WTC11 (cell line): ENCODE results near the gene RPL10. TPM values are rescaled to one million over a fixed set of nuclear protein-coding genes. Genes with fewer than 3 reads are reported as not detected.

ENCODE experiments used
- CDX4 ChIP-seq: fragments of 250-450 bp; sonication (Bioruptor Pico); IDR thresholded peaks from 2 replicates; pipeline ENCODE4 v1.9.0; 2021; ENCODE audit warnings: moderate library complexity, mild to moderate bottlenecking, inconsistent platforms, borderline replicate concordance
- CREB1 ChIP-seq: sonication (generic); formaldehyde crosslinking; IDR thresholded peaks from 2 replicates; pipeline ENCODE4 v1.8.0; 2023; ENCODE audit warnings: mild to moderate bottlenecking, missing genetic modification reagents
- EMX1 ChIP-seq: fragments of 250-450 bp; sonication (Bioruptor Pico); IDR thresholded peaks from 2 replicates; pipeline ENCODE4 v1.8.0; 2021; ENCODE audit warnings: mild to moderate bottlenecking
- GABPB1 ChIP-seq: sonication (generic); formaldehyde crosslinking; IDR thresholded peaks from 2 replicates; pipeline ENCODE4 v1.8.1; 2023; ENCODE audit warnings: mild to moderate bottlenecking, missing genetic modification reagents
- IRF2 ChIP-seq: sonication (generic); formaldehyde crosslinking; IDR thresholded peaks from 2 replicates; pipeline ENCODE4 v1.8.0; 2022; ENCODE audit warnings: low read depth, missing genetic modification reagents, borderline replicate concordance
- JUN ChIP-seq: sonication (generic); formaldehyde crosslinking; IDR thresholded peaks from 2 replicates; pipeline ENCODE4 v1.8.0; 2023; ENCODE audit warnings: mild to moderate bottlenecking, missing genetic modification reagents
- MLX ChIP-seq: sonication (generic); formaldehyde crosslinking; IDR thresholded peaks from 2 replicates; pipeline ENCODE4 v1.8.1; 2023; ENCODE audit warnings: mild to moderate bottlenecking, missing genetic modification reagents, moderate library complexity
- NFATC4 ChIP-seq: fragments of 250-450 bp; sonication (Bioruptor Pico); IDR thresholded peaks from 2 replicates; pipeline ENCODE4 v1.9.0; 2021; ENCODE audit warnings: mild to moderate bottlenecking
- NR3C1 ChIP-seq: sonication (generic); formaldehyde crosslinking; conservative IDR thresholded peaks from 2 replicates; pipeline ENCODE4 v1.8.1; 2023; ENCODE audit warnings: low read depth, mild to moderate bottlenecking, missing genetic modification reagents
- PREB ChIP-seq: sonication (generic); formaldehyde crosslinking; IDR thresholded peaks from 2 replicates; pipeline ENCODE4 v1.8.1; 2022; ENCODE audit warnings: mild to moderate bottlenecking, missing genetic modification reagents, moderate library complexity, borderline replicate concordance
- PRRX2 ChIP-seq: fragments of 250-450 bp; sonication (Bioruptor Pico); IDR thresholded peaks from 2 replicates; pipeline ENCODE4 v1.8.0; 2021; ENCODE audit warnings: mild to moderate bottlenecking
- ZBTB21 ChIP-seq: sonication (generic); formaldehyde crosslinking; IDR thresholded peaks from 2 replicates; pipeline ENCODE4 v1.8.1; 2023; ENCODE audit warnings: mild to moderate bottlenecking, missing genetic modification reagents, borderline replicate concordance
- ZNF138 ChIP-seq: sonication (generic); formaldehyde crosslinking; conservative IDR thresholded peaks from 2 replicates; pipeline ENCODE4 v1.8.1; 2022; ENCODE audit warnings: mild to moderate bottlenecking, moderate library complexity, missing genetic modification reagents
- ZNF317 ChIP-seq: sonication (generic); formaldehyde crosslinking; IDR thresholded peaks from 2 replicates; pipeline ENCODE4 v1.8.1; 2023; ENCODE audit warnings: low read depth, mild to moderate bottlenecking, moderate library complexity, missing genetic modification reagents, borderline replicate concordance
- ZNF396 ChIP-seq: fragments of 250-450 bp; sonication (Bioruptor Pico); IDR thresholded peaks from 2 replicates; pipeline ENCODE4 v1.8.0; 2021; ENCODE audit warnings: mild to moderate bottlenecking, moderate library complexity, borderline replicate concordance
- ZNF416 ChIP-seq: fragments of 250-450 bp; sonication (Bioruptor Pico); IDR thresholded peaks from 2 replicates; pipeline ENCODE4 v1.9.0; 2021; ENCODE audit warnings: mild to moderate bottlenecking, inconsistent platforms
- ZNF671 ChIP-seq: fragments of 250-450 bp; sonication (Bioruptor Pico); IDR thresholded peaks from 2 replicates; pipeline ENCODE4 v1.8.0; 2021; ENCODE audit warnings: mild to moderate bottlenecking
- total RNA-seq: library from RNA; stranded (reverse); gene quantifications from 3 replicates; pipeline ENCODE4 v1.2.3, GENCODE V29; 2021
- TF ChIP-seq, protein P1 (sequence below): fragments of 250-450 bp; sonication (Bioruptor Pico); IDR thresholded peaks from 2 replicates; pipeline ENCODE4 v1.9.0; 2021; ENCODE audit warnings: mild to moderate bottlenecking
- TF ChIP-seq, protein P2 (sequence below): fragments of 250-450 bp; sonication (Bioruptor Pico); IDR thresholded peaks from 2 replicates; pipeline ENCODE4 v1.8.0; 2021; ENCODE audit warnings: mild to moderate bottlenecking
- TF ChIP-seq, protein P3 (sequence below): fragments of 200-600 bp; IDR thresholded peaks from 2 replicates; pipeline ENCODE4 v1.8.0; 2022; ENCODE audit warnings: antibody characterized with exemption
- TF ChIP-seq, protein P4 (sequence below): sonication (generic); formaldehyde crosslinking; IDR thresholded peaks from 2 replicates; pipeline ENCODE4 v1.8.1; 2023; ENCODE audit warnings: mild to moderate bottlenecking, moderate library complexity, missing genetic modification reagents
- TF ChIP-seq, protein P5 (sequence below): fragments of 250-450 bp; sonication (Bioruptor Pico); conservative IDR thresholded peaks from 2 replicates; pipeline ENCODE4 v1.9.0; 2021; ENCODE audit warnings: mild to moderate bottlenecking

The RPL10 gene
- total RNA-seq, 1 experiment from 2014 or later = 2,241 TPM

DNA sequence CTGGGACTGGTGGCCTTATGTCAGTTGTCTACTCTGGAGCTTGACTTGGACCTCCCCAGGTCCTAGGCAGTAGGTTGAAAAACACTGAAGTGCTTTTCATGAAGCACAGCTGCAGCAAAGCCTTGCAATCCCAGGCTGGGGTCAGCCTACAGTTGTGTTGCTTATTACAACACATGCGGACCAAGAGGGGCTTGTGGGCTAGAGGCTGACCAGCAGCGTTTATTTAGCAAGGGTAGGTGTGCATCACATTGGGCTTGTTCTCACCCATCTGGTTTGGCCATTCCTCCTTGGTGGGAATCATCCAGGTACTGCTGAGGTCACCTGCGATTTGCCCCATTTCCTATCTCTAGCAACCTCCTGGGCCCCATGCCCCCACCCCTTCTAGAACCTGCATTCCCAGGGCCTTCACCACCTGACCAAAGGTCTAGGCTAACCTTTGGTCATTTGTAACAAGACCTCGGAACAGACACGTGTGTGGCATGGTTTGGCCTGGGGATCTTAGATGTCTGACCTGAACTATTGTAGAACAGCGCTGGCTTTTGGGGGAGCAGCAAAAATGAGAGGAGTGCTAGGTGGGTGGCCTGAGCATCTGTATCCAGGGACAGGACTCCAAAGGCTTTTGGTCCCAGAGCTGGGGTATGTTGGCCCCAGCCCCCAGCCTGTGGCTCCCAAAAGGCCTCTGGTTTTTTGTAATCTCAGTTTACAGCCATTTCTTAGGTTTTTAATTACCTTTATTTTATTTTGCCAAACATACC is 3.0 kb downstream of the RPL10 start (continued):
- TF ChIP-seq, protein P1, sequence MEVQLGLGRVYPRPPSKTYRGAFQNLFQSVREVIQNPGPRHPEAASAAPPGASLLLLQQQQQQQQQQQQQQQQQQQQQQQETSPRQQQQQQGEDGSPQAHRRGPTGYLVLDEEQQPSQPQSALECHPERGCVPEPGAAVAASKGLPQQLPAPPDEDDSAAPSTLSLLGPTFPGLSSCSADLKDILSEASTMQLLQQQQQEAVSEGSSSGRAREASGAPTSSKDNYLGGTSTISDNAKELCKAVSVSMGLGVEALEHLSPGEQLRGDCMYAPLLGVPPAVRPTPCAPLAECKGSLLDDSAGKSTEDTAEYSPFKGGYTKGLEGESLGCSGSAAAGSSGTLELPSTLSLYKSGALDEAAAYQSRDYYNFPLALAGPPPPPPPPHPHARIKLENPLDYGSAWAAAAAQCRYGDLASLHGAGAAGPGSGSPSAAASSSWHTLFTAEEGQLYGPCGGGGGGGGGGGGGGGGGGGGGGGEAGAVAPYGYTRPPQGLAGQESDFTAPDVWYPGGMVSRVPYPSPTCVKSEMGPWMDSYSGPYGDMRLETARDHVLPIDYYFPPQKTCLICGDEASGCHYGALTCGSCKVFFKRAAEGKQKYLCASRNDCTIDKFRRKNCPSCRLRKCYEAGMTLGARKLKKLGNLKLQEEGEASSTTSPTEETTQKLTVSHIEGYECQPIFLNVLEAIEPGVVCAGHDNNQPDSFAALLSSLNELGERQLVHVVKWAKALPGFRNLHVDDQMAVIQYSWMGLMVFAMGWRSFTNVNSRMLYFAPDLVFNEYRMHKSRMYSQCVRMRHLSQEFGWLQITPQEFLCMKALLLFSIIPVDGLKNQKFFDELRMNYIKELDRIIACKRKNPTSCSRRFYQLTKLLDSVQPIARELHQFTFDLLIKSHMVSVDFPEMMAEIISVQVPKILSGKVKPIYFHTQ = peak; percentile 88
- TF ChIP-seq ZNF416 (CRISPR knock-in tag) (peak; percentile 87), MLX (CRISPR knock-in tag) (no peak), EMX1 (CRISPR knock-in tag) (peak; percentile 96), CDX4 (no peak), ZNF317 (CRISPR knock-in tag) (no peak), CREB1 (CRISPR knock-in tag) (no peak), NFATC4 (CRISPR knock-in tag) (peak; percentile 92), ZNF138 (no peak), GABPB1 (CRISPR knock-in tag) (no peak), IRF2 (no peak), PRRX2 (CRISPR knock-in tag) (peak; percentile 95), ZNF671 (CRISPR knock-in tag) (peak; percentile 94), ZNF396 (no peak), NR3C1 (CRISPR knock-in tag) (no peak), PREB (no peak), JUN (CRISPR knock-in tag) (no peak), ZBTB21 (CRISPR knock-in tag) (no peak)
- TF ChIP-seq, protein P2, sequence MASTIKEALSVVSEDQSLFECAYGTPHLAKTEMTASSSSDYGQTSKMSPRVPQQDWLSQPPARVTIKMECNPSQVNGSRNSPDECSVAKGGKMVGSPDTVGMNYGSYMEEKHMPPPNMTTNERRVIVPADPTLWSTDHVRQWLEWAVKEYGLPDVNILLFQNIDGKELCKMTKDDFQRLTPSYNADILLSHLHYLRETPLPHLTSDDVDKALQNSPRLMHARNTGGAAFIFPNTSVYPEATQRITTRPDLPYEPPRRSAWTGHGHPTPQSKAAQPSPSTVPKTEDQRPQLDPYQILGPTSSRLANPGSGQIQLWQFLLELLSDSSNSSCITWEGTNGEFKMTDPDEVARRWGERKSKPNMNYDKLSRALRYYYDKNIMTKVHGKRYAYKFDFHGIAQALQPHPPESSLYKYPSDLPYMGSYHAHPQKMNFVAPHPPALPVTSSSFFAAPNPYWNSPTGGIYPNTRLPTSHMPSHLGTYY (CRISPR knock-in tag) = peak; percentile 91
- TF ChIP-seq, protein P3, sequence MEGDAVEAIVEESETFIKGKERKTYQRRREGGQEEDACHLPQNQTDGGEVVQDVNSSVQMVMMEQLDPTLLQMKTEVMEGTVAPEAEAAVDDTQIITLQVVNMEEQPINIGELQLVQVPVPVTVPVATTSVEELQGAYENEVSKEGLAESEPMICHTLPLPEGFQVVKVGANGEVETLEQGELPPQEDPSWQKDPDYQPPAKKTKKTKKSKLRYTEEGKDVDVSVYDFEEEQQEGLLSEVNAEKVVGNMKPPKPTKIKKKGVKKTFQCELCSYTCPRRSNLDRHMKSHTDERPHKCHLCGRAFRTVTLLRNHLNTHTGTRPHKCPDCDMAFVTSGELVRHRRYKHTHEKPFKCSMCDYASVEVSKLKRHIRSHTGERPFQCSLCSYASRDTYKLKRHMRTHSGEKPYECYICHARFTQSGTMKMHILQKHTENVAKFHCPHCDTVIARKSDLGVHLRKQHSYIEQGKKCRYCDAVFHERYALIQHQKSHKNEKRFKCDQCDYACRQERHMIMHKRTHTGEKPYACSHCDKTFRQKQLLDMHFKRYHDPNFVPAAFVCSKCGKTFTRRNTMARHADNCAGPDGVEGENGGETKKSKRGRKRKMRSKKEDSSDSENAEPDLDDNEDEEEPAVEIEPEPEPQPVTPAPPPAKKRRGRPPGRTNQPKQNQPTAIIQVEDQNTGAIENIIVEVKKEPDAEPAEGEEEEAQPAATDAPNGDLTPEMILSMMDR = no peak
- TF ChIP-seq, protein P4, sequence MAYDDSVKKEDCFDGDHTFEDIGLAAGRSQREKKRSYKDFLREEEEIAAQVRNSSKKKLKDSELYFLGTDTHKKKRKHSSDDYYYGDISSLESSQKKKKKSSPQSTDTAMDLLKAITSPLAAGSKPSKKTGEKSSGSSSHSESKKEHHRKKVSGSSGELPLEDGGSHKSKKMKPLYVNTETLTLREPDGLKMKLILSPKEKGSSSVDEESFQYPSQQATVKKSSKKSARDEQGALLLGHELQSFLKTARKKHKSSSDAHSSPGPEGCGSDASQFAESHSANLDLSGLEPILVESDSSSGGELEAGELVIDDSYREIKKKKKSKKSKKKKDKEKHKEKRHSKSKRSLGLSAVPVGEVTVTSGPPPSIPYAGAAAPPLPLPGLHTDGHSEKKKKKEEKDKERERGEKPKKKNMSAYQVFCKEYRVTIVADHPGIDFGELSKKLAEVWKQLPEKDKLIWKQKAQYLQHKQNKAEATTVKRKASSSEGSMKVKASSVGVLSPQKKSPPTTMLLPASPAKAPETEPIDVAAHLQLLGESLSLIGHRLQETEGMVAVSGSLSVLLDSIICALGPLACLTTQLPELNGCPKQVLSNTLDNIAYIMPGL (CRISPR knock-in tag) = no peak
- TF ChIP-seq, protein P5, sequence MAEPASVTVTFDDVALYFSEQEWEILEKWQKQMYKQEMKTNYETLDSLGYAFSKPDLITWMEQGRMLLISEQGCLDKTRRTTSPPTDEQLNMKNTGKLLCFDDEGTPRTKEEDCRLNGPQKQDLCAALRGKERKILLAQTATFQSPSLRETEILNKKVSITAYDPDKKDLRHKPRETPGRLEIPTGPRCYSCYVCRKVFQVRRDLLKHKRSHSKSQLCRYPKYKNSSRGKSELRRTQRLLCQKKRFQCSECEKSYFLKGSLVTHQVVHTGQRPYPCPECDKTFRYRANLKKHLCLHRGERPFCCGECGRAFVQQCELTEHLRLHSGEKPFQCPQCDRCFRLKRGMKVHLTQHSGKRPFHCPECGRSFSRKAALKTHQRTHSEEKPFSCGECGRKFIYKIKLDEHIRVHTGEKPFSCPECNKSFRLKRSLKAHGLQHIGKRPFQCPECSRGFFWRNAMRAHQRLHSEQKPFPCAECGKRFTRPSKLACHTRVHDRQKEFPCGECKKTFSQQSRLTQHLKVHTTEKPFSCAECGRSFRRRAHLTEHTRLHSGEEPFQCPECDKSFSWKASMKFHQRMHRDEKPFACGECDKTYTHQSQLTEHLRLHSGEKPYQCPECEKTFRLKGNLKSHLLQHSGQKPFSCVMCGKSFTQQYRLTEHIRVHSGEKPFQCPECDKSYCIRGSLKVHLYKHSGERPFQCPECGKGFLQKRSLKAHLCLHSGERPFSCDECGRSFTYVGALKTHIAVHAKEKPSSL = peak; percentile 94
- TF ChIP-seq, all 79 proteins: peak for 12
